ENCODE measurements around the gene PILRB.

The PILRB gene

GRCh38 chr7:100356416-100357068, 1.4 kb upstream of the PILRB start:
- no peak overlapping the region for H2AFZ ChIP-seq (ENCODE audit: insufficient read depth, low read length, poor library complexity)
- H3K27ac ChIP-seq (ENCODE audit: low read depth, low read length), result no peak overlapping the region
- no peak overlapping the region for H4K8ac ChIP-seq (ENCODE audit: low read depth, low read length)
- H2AK5ac ChIP-seq (ENCODE audit: low read length), result no peak overlapping the region
- H2BK120ac ChIP-seq (ENCODE audit: insufficient read depth, low read length, poor library complexity), result no peak overlapping the region
- no peak overlapping the region for H3K18ac ChIP-seq (ENCODE audit: low read length)
- H4K12ac ChIP-seq (ENCODE audit: low read depth, low read length), result no peak overlapping the region
- H3K4ac ChIP-seq (ENCODE audit: low read depth, low read length), result no peak overlapping the region
- H3K36me3 ChIP-seq (ENCODE audit: control insufficient read depth in 1 of 2, insufficient read depth in 2 of 2, low read length in 2 of 2), result peaks cover 86 to 92% of the 10 kb centered on the region in 2 experiments
- H3K27me3 ChIP-seq (ENCODE audit: insufficient read depth, low read length), result no peaks in the 10 kb centered on the region
- no peak overlapping the region for H4K91ac ChIP-seq (ENCODE audit: low read depth, low read length)
- H3K23ac ChIP-seq (ENCODE audit: low read length), result no peak overlapping the region
- no peak overlapping the region for H3K4me2 ChIP-seq (ENCODE audit: low read length)
- peaks cover 3% of the 10 kb centered on the region for H3K9me3 ChIP-seq (ENCODE audit: insufficient read depth, low read depth, low read length)
- no peak for DNase-seq
- H3K4me1 ChIP-seq (ENCODE audit: control insufficient read depth in 1 of 2, insufficient read depth in 2 of 2, low read length in 2 of 2), result no peaks in the 10 kb centered on the region
- no peak overlapping the region for H2BK5ac ChIP-seq (ENCODE audit: low read depth, low read length, poor library complexity)
- H3K79me1 ChIP-seq (ENCODE audit: low read length), result no peaks in the 10 kb centered on the region
- H2BK12ac ChIP-seq (ENCODE audit: low read length), result no peak overlapping the region
- no peak overlapping the region for H3K14ac ChIP-seq (ENCODE audit: low read length)
- no peaks in the 10 kb centered on the region for H3K79me2 ChIP-seq (ENCODE audit: control insufficient read depth, insufficient read depth, low read length, poor library complexity)
- WGBS (ENCODE audit: extremely low coverage, insufficient coverage, insufficient read length), result no CpG with 5 or more reads among the region's 8 CpGs
- no peak overlapping the region for H3K9ac ChIP-seq (ENCODE audit: low read length)
- H3K4me3 ChIP-seq (ENCODE audit: low read depth, low read length), result no peak overlapping the region

GRCh38 chr7:100357131-100357561, 771 bp upstream of the PILRB start:
- Histone ChIP-seq H2BK5ac (ENCODE audit: low read depth, low read length, poor library complexity) (no peak overlapping the region), H3K36me3 (ENCODE audit: control insufficient read depth in 1 of 2, insufficient read depth in 2 of 2, low read length in 2 of 2) (peaks cover 83 to 91% of the 10 kb centered on the region in 2 experiments), H3K4me1 (ENCODE audit: control insufficient read depth in 1 of 2, insufficient read depth in 2 of 2, low read length in 2 of 2) (no peaks in the 10 kb centered on the region), H3K4me3 (ENCODE audit: low read depth, low read length) (peak overlapping the region; percentile 30), H3K4ac (ENCODE audit: low read depth, low read length) (no peak overlapping the region), H3K14ac (ENCODE audit: low read length) (no peak overlapping the region), H3K27me3 (ENCODE audit: insufficient read depth, low read length) (no peaks in the 10 kb centered on the region), H4K8ac (ENCODE audit: low read depth, low read length) (no peak overlapping the region), H3K4me2 (ENCODE audit: low read length) (no peak overlapping the region), H3K9ac (ENCODE audit: low read length) (no peak overlapping the region), H2BK120ac (ENCODE audit: insufficient read depth, low read length, poor library complexity) (no peak overlapping the region), H4K12ac (ENCODE audit: low read depth, low read length) (no peak overlapping the region), H3K79me1 (ENCODE audit: low read length) (no peaks in the 10 kb centered on the region), H2AK5ac (ENCODE audit: low read length) (no peak overlapping the region), H3K27ac (ENCODE audit: low read depth, low read length) (no peak overlapping the region), H3K18ac (ENCODE audit: low read length) (no peak overlapping the region), H3K9me3 (ENCODE audit: insufficient read depth, low read depth, low read length) (peaks cover 3% of the 10 kb centered on the region), H2AFZ (ENCODE audit: insufficient read depth, low read length, poor library complexity) (no peak overlapping the region), H2BK12ac (ENCODE audit: low read length) (no peak overlapping the region), H4K91ac (ENCODE audit: low read depth, low read length) (no peak overlapping the region), H3K79me2 (ENCODE audit: control insufficient read depth, insufficient read depth, low read length, poor library complexity) (no peaks in the 10 kb centered on the region), H3K23ac (ENCODE audit: low read length) (no peak overlapping the region)
- no peak for DNase-seq
- WGBS (ENCODE audit: extremely low coverage, insufficient coverage, insufficient read length), result no CpG with 5 or more reads among the region's 6 CpGs

GRCh38 chr7:100358857-100359212, 918 bp downstream of the PILRB start:
- no peak overlapping the region for H2BK12ac ChIP-seq (ENCODE audit: low read length)
- no peak overlapping the region for H3K27ac ChIP-seq (ENCODE audit: low read depth, low read length)
- no peak for DNase-seq

GRCh38 chr7:100360135-100360854, 2.4 kb downstream of the PILRB start:
- no CpG with 5 or more reads among the region's 3 CpGs for WGBS (ENCODE audit: extremely low coverage, insufficient coverage, insufficient read length)
- Histone ChIP-seq H3K9me3 (ENCODE audit: insufficient read depth, low read depth, low read length) (peaks cover under 1% of the 10 kb centered on the region), H3K4me1 (ENCODE audit: control insufficient read depth in 1 of 2, insufficient read depth in 2 of 2, low read length in 2 of 2) (no peaks in the 10 kb centered on the region)

More at GRCh38 chr7:100358857-100359212, 918 bp downstream of the PILRB start:
- Histone ChIP-seq H3K27me3 (ENCODE audit: insufficient read depth, low read length) (no peaks in the 10 kb centered on the region), H4K12ac (ENCODE audit: low read depth, low read length) (no peak overlapping the region), H3K4me1 (ENCODE audit: control insufficient read depth in 1 of 2, insufficient read depth in 2 of 2, low read length in 2 of 2) (no peaks in the 10 kb centered on the region), H3K4me3 (ENCODE audit: low read depth, low read length) (no peak overlapping the region), H3K18ac (ENCODE audit: low read length) (no peak overlapping the region), H3K14ac (ENCODE audit: low read length) (no peak overlapping the region), H2AFZ (ENCODE audit: insufficient read depth, low read length, poor library complexity) (no peak overlapping the region), H4K91ac (ENCODE audit: low read depth, low read length) (no peak overlapping the region), H4K8ac (ENCODE audit: low read depth, low read length) (no peak overlapping the region), H2BK120ac (ENCODE audit: insufficient read depth, low read length, poor library complexity) (no peak overlapping the region), H2BK5ac (ENCODE audit: low read depth, low read length, poor library complexity) (no peak overlapping the region), H3K36me3 (ENCODE audit: control insufficient read depth in 1 of 2, insufficient read depth in 2 of 2, low read length in 2 of 2) (peaks cover 71 to 82% of the 10 kb centered on the region in 2 experiments), H3K79me2 (ENCODE audit: control insufficient read depth, insufficient read depth, low read length, poor library complexity) (no peaks in the 10 kb centered on the region), H3K9ac (ENCODE audit: low read length) (no peak overlapping the region), H3K23ac (ENCODE audit: low read length) (no peak overlapping the region), H3K4ac (ENCODE audit: low read depth, low read length) (no peak overlapping the region), H2AK5ac (ENCODE audit: low read length) (no peak overlapping the region), H3K9me3 (ENCODE audit: insufficient read depth, low read depth, low read length) (peaks cover 3% of the 10 kb centered on the region), H3K4me2 (ENCODE audit: low read length) (no peak overlapping the region), H3K79me1 (ENCODE audit: low read length) (no peaks in the 10 kb centered on the region)
- no CpG with 5 or more reads among the region's 8 CpGs for WGBS (ENCODE audit: extremely low coverage, insufficient coverage, insufficient read length)

More at GRCh38 chr7:100360135-100360854, 2.4 kb downstream of the PILRB start:
- no peaks in the 10 kb centered on the region for H3K79me2 ChIP-seq (ENCODE audit: control insufficient read depth, insufficient read depth, low read length, poor library complexity)
- H4K91ac ChIP-seq (ENCODE audit: low read depth, low read length), result no peak overlapping the region
- H3K18ac ChIP-seq (ENCODE audit: low read length), result no peak overlapping the region
- H3K79me1 ChIP-seq (ENCODE audit: low read length), result no peaks in the 10 kb centered on the region
- no peak overlapping the region for H3K9ac ChIP-seq (ENCODE audit: low read length)
- no peak overlapping the region for H3K4me3 ChIP-seq (ENCODE audit: low read depth, low read length)
- H3K4ac ChIP-seq (ENCODE audit: low read depth, low read length), result no peak overlapping the region
- DNase-seq, result no peak
- H4K12ac ChIP-seq (ENCODE audit: low read depth, low read length), result no peak overlapping the region
- H3K23ac ChIP-seq (ENCODE audit: low read length), result no peak overlapping the region
- no peak overlapping the region for H2BK12ac ChIP-seq (ENCODE audit: low read length)
- no peak overlapping the region for H4K8ac ChIP-seq (ENCODE audit: low read depth, low read length)
- H3K27me3 ChIP-seq (ENCODE audit: insufficient read depth, low read length), result no peaks in the 10 kb centered on the region
- H3K36me3 ChIP-seq (ENCODE audit: control insufficient read depth in 1 of 2, insufficient read depth in 2 of 2, low read length in 2 of 2), result peaks cover 60 to 69% of the 10 kb centered on the region in 2 experiments
- H2AFZ ChIP-seq (ENCODE audit: insufficient read depth, low read length, poor library complexity), result no peak overlapping the region
- H2AK5ac ChIP-seq (ENCODE audit: low read length), result no peak overlapping the region
- H3K27ac ChIP-seq (ENCODE audit: low read depth, low read length), result no peak overlapping the region
- H2BK5ac ChIP-seq (ENCODE audit: low read depth, low read length, poor library complexity), result no peak overlapping the region
- no peak overlapping the region for H3K4me2 ChIP-seq (ENCODE audit: low read length)
- H3K14ac ChIP-seq (ENCODE audit: low read length), result no peak overlapping the region
- no peak overlapping the region for H2BK120ac ChIP-seq (ENCODE audit: insufficient read depth, low read length, poor library complexity)

Measured in trophoblast cell (in vitro differentiated cells and primary cell).